ENCODE data around the gene CMTM4. TPM values are rescaled to one million over a fixed set of nuclear protein-coding genes. Genes with fewer than 3 reads are reported as not detected.
A peak's percentile ranks its signal among the peaks of the same experiment; 100 is the strongest.

Gene CMTM4
- 8.8 and 11.6 TPM in 2 replicates for total RNA-seq

GRCh38 chr16:66696669-66697630 lies at the start of gene CMTM4:
Gene CMTM4, minus strand, starts transcription at chr16:66696743. Its CDS starts 218 bp downstream, at chr16:66696525.
- DNase-seq = peak; percentile 88

GRCh38 chr16:66746048-66746447 lies 49.5 kb upstream of the CMTM4 start:
- DNase-seq = no peak

- peak; percentile 68 for DNase-seq
Observed at GRCh38 chr16:66741950-66742808, 45.6 kb upstream of the CMTM4 start.

GRCh38 chr16:66741169-66741900 lies 44.8 kb upstream of the CMTM4 start:
- DNase-seq = peak; percentile 96

GRCh38 chr16:66740533-66740932 lies 44.0 kb upstream of the CMTM4 start:
- DNase-seq = peak; percentile 49

- peak; percentile 68 for DNase-seq
Observed at GRCh38 chr16:66740010-66740409, 43.5 kb upstream of the CMTM4 start.

- no peak for DNase-seq
Observed at GRCh38 chr16:66735891-66736290, 39.3 kb upstream of the CMTM4 start.

GRCh38 chr16:66731101-66731500 lies 34.6 kb upstream of the CMTM4 start:
- DNase-seq = no peak

- DNase-seq = no peak
Observed at GRCh38 chr16:66728804-66729203, 32.3 kb upstream of the CMTM4 start.

GRCh38 chr16:66728117-66728787 lies 31.7 kb upstream of the CMTM4 start:
- DNase-seq = peak; percentile 75

GRCh38 chr16:66720766-66721165 lies 24.2 kb upstream of the CMTM4 start:
- no peak for DNase-seq

GRCh38 chr16:66719246-66719645 lies 22.7 kb upstream of the CMTM4 start:
- no peak for DNase-seq

- DNase-seq = no peak
Observed at GRCh38 chr16:66717776-66718175, 21.2 kb upstream of the CMTM4 start.

GRCh38 chr16:66717112-66717675 lies 20.7 kb upstream of the CMTM4 start:
- DNase-seq = peak; percentile 73

- no peak for DNase-seq
Observed at GRCh38 chr16:66714654-66715307, 18.2 kb upstream of the CMTM4 start.

GRCh38 chr16:66714062-66714461 lies 17.5 kb upstream of the CMTM4 start:
- no peak for DNase-seq

GRCh38 chr16:66713076-66713475 lies 16.5 kb upstream of the CMTM4 start:
- no peak for DNase-seq

GRCh38 chr16:66712512-66712911 lies 16.0 kb upstream of the CMTM4 start:
- DNase-seq = no peak

- no peak for DNase-seq
Observed at GRCh38 chr16:66711581-66711980, 15.0 kb upstream of the CMTM4 start.

- no peak for DNase-seq
Observed at GRCh38 chr16:66706506-66706880, 9.9 kb upstream of the CMTM4 start.
